SK-N-SH (cell line): Measurements from ENCODE around the gene F8. TPM values are rescaled to one million over a fixed set of nuclear protein-coding genes. Genes with fewer than 3 reads are reported as not detected.

Source experiments
- CTCF ChIA-PET: fragments of 300-600, 350-600 bp; formaldehyde crosslinking; extraction: SDS; loops from one replicate; lab custom pipeline; 2021; lab: Yijun Ruan, JAX
- POLR2A ChIA-PET: fragments of 350-600 bp; sonication (Branson Sonifier 250); formaldehyde crosslinking; extraction: SDS; loops from one replicate; lab custom pipeline; 2020; ENCODE audit warnings: antibody characterized with exemption, inconsistent platforms; lab: Yijun Ruan, JAX
- DNase-seq: peaks from one replicate; pipeline ENCODE4 v3.0.0; 2012
- H2AFZ ChIP-seq: fragments of 200-600 bp; sonication (generic); 2 replicates; pipeline ENCODE4 v1.8.1; 2016; ENCODE audit warnings: antibody characterized with exemption, mild to moderate bottlenecking, low read depth
- H3F3A ChIP-seq: fragments of 200-600 bp; sonication (generic); replicated peaks from 2 replicates; pipeline ENCODE3; 2016; ENCODE audit warnings: antibody characterized with exemption, mild to moderate bottlenecking; ENCODE audit not compliant: insufficient read depth
- H3K27ac ChIP-seq, 2 experiments: fragments of 200-500 bp in 1 of 2; fragments of 200-600 bp in 1 of 2; sonication (Bioruptor generic) in 1 of 2; sonication (generic), shearing (Covaris generic) in 1 of 2; 2 replicates each; pipeline versions ENCODE4 v1.5.1 to v1.6.1; 2014 to 2016; ENCODE audit warnings: low read depth in 2 of 2, inconsistent platforms in 1 of 2, low read length in 1 of 2, mild to moderate bottlenecking in 1 of 2, mixed read lengths in 1 of 2
- H3K27me3 ChIP-seq: fragments of 200-600 bp; sonication (generic), shearing (Covaris generic); 2 replicates; pipeline ENCODE4 v1.6.1; 2016; ENCODE audit warnings: mixed run types; ENCODE audit not compliant: insufficient read depth
- H3K36me3 ChIP-seq, 2 experiments: fragments of 200-500 bp in 1 of 2; fragments of 200-600 bp in 1 of 2; sonication (Bioruptor generic) in 1 of 2; sonication (generic) in 1 of 2; replicated peaks in 1 of 2; 2 replicates each; pipeline versions ENCODE3 to v1.5.1; 2014 to 2016; ENCODE audit warnings: low read length in 1 of 2, mild to moderate bottlenecking in 1 of 2; ENCODE audit not compliant: insufficient read depth in 2 of 2, control insufficient read depth in 1 of 2
- H3K4me1 ChIP-seq, 2 experiments: fragments of 200-500 bp in 1 of 2; fragments of 200-600 bp in 1 of 2; sonication (Bioruptor generic) in 1 of 2; sonication (generic), shearing (Covaris generic) in 1 of 2; 2 replicates each; pipeline versions ENCODE4 v1.5.1 to v1.6.1; 2014 to 2016; ENCODE audit warnings: low read depth in 1 of 2, low read length in 1 of 2, mixed run types in 1 of 2; ENCODE audit not compliant: insufficient read depth in 2 of 2, control insufficient read depth in 1 of 2
- H3K4me2 ChIP-seq: fragments of 200-600 bp; sonication (generic), shearing (Covaris generic); 2 replicates; pipeline ENCODE4 v1.6.1; 2017; ENCODE audit warnings: mixed run types
- H3K4me3 ChIP-seq, 2 experiments: fragments of 200-500 bp in 1 of 2; fragments of 200-600 bp in 1 of 2; sonication (Bioruptor generic) in 1 of 2; sonication (generic), shearing (Covaris generic) in 1 of 2; 2 replicates each; pipeline versions ENCODE4 v1.5.1 to v1.8.1; 2014 to 2016; ENCODE audit warnings: low read depth in 2 of 2, inconsistent platforms in 1 of 2, low read length in 1 of 2, mild to moderate bottlenecking in 1 of 2, mixed read lengths in 1 of 2, moderate library complexity in 1 of 2
- H3K79me2 ChIP-seq: fragments of 200-600 bp; sonication (generic); 2 replicates; pipeline ENCODE4 v1.8.1; 2017; ENCODE audit warnings: mild to moderate bottlenecking; ENCODE audit not compliant: insufficient read depth
- H3K9ac ChIP-seq: fragments of 200-600 bp; sonication (generic); 2 replicates; pipeline ENCODE4 v1.6.1; 2017; ENCODE audit warnings: mixed run types
- H3K9me2 ChIP-seq: fragments of 200-600 bp; sonication (generic); 2 replicates; pipeline ENCODE4 v1.6.1; 2017; ENCODE audit warnings: mixed run types
- H3K9me3 ChIP-seq: fragments of 200-600 bp; sonication (generic); 2 replicates; pipeline ENCODE4 v1.6.1; 2017; ENCODE audit warnings: mixed run types, mild to moderate bottlenecking, moderate library complexity
- H4K20me1 ChIP-seq: fragments of 200-600 bp; sonication (generic); 2 replicates; pipeline ENCODE4 v1.6.1; 2017; ENCODE audit warnings: mild to moderate bottlenecking, mixed run types; ENCODE audit not compliant: insufficient read depth
- CHD2 ChIP-seq: fragments of 150-350 bp; IDR thresholded peaks from 2 replicates; pipeline ENCODE4 v1.6.1; 2018; ENCODE audit warnings: low read length; ENCODE audit not compliant: partially characterized antibody
- EZH2phosphoT487 ChIP-seq: fragments of 200-600 bp; sonication (generic); IDR thresholded peaks from 2 replicates; pipeline ENCODE4 v1.6.1; 2017; ENCODE audit warnings: low read depth, mixed run types, mild to moderate bottlenecking, antibody characterized with exemption, moderate library complexity, borderline replicate concordance
- FOXM1 ChIP-seq: IDR thresholded peaks from 2 replicates; pipeline ENCODE4 v1.4.0; 2012; ENCODE audit warnings: low read depth, mild to moderate bottlenecking
- IRF3 ChIP-seq: fragments of 150-350 bp; IDR thresholded peaks from 2 replicates; pipeline ENCODE4 v1.6.1; 2016; ENCODE audit warnings: mild to moderate bottlenecking, low read depth, low read length
- NFIC ChIP-seq: IDR thresholded peaks from 2 replicates; pipeline ENCODE4 v1.4.0; 2012; ENCODE audit warnings: borderline replicate concordance
- RAD21 ChIP-seq: IDR thresholded peaks from 2 replicates; pipeline ENCODE4 v1.6.1; 2012; ENCODE audit warnings: mild to moderate bottlenecking, low read length
- RCOR1 ChIP-seq: fragments of 150-350 bp; IDR thresholded peaks from 2 replicates; pipeline ENCODE4 v1.6.1; 2017; ENCODE audit warnings: antibody characterized with exemption, low read length
- REST ChIP-seq: IDR thresholded peaks from 2 replicates; pipeline ENCODE4 v1.6.1; 2012; ENCODE audit warnings: mild to moderate bottlenecking, low read depth, low read length, moderate library complexity
- RFX5 ChIP-seq: IDR thresholded peaks from 2 replicates; pipeline ENCODE4 v1.6.1; 2012; ENCODE audit warnings: mild to moderate bottlenecking, improper control_type of control experiment, low read length
- SMC3 ChIP-seq: IDR thresholded peaks from 2 replicates; pipeline ENCODE4 v1.6.1; 2012; ENCODE audit warnings: low read depth, low read length, improper control_type of control experiment
- TAF1 ChIP-seq: IDR thresholded peaks from 2 replicates; pipeline ENCODE4 v1.6.1; 2012; ENCODE audit warnings: low read depth, mild to moderate bottlenecking, low read length, moderate library complexity, borderline replicate concordance
- TEAD4 ChIP-seq: IDR thresholded peaks from 2 replicates; pipeline ENCODE4 v1.4.0; 2012; ENCODE audit warnings: mild to moderate bottlenecking, borderline replicate concordance; ENCODE audit not compliant: insufficient read depth
- YY1 ChIP-seq: IDR thresholded peaks from 2 replicates; pipeline ENCODE4 v1.4.0; 2012; ENCODE audit warnings: low read depth, mild to moderate bottlenecking
- ZBTB33 ChIP-seq: IDR thresholded peaks from 2 replicates; pipeline ENCODE4 v1.4.0; 2012; ENCODE audit warnings: low read depth, borderline replicate concordance
- WGBS: methylation state at CpG from one replicate; pipeline ENCODE4 v1.1.6; 2017; ENCODE audit warnings: low lambda C conversion rate; 5-methylcytosine and 5-hydroxymethylcytosine counted together
- polyA plus RNA-seq, 3 experiments: library from polyadenylated mRNA; depleted of rRNA; stranded (reverse); fragments of >200 nt; gene quantifications; 2 replicates each; pipeline ENCODE4 v1.2.3, GENCODE V29; 2012

F8 gene
- polyA plus RNA-seq, 1 of the 3 experiments (the other 2 are of a cell fraction) = 2.5 TPM

- TF ChIP-seq REST = no peak
- no peak for TF ChIP-seq FOXM1
Observed at GRCh38 chrX:154824638-154825037, 197.9 kb downstream of the F8 start (continued).

- WGBS = 30% methylated on average over 3 of the region's 3 CpGs
- H3K36me3 ChIP-seq = no peaks in the 10 kb centered on the region
- no peak overlapping the region for H3K27ac ChIP-seq
- H3K9me2 ChIP-seq = no peaks in the 10 kb centered on the region
- TF ChIP-seq TAF1 (no peak), TEAD4 (no peak), YY1 (no peak), ZBTB33 (no peak), IRF3 (no peak), RAD21 (no peak), CHD2 (no peak), RCOR1 (no peak), SMC3 (no peak), RFX5 (no peak), EZH2phosphoT487 (no peak), NFIC (no peak)
- no peak overlapping the region for H3K4me3 ChIP-seq
- ChIA-PET POLR2A (no interaction called here), CTCF (interaction anchor here (0.6 kb wide), 1 partner anchor 10 kb away, joined by 3 read pairs; no protein-coding TSS in a partner anchor)
- no peak overlapping the region for H3K9ac ChIP-seq
- H3F3A ChIP-seq = no peaks in the 10 kb centered on the region
- H3K27me3 ChIP-seq = no peaks in the 10 kb centered on the region; the same call in 1 of the 2 replicates
- DNase-seq = no peak
- H3K4me2 ChIP-seq = no peak overlapping the region
- H3K4me1 ChIP-seq = no peaks in the 10 kb centered on the region
- H3K79me2 ChIP-seq = no peaks in the 10 kb centered on the region
- H4K20me1 ChIP-seq = no peaks in the 10 kb centered on the region
- no peaks in the 10 kb centered on the region; the same call in 1 of the 2 replicates for H3K9me3 ChIP-seq
- H2AFZ ChIP-seq = no peak overlapping the region
Observed at GRCh38 chrX:154822029-154822428, 200.5 kb downstream of the F8 start.
